NCI-H524 (cell line): ENCODE results near the gene UBASH3A.

Source experiments
- DNase-seq, 2 experiments: peaks; one replicate each; lab custom pipeline; 2025; lab: John Stamatoyannopoulos, UW

UBASH3A gene

GRCh38 chr21:42430521-42430920 lies 26.8 kb downstream of the UBASH3A start:
- no peak for DNase-seq

GRCh38 chr21:42431196-42431595 lies 27.5 kb downstream of the UBASH3A start:
- no peak for DNase-seq

- no peak for DNase-seq
Measured at GRCh38 chr21:42432695-42433094, 29.0 kb downstream of the UBASH3A start.

- no peak for DNase-seq
Measured at GRCh38 chr21:42433946-42434551, 30.3 kb downstream of the UBASH3A start.

GRCh38 chr21:42434884-42435283 lies 31.2 kb downstream of the UBASH3A start:
- no peak for DNase-seq

- no peak for DNase-seq
Measured at GRCh38 chr21:42435401-42435800, 31.7 kb downstream of the UBASH3A start.

GRCh38 chr21:42435833-42436232 lies 32.1 kb downstream of the UBASH3A start:
- DNase-seq = no peak

GRCh38 chr21:42436914-42437313 lies 33.2 kb downstream of the UBASH3A start:
- DNase-seq = no peak

GRCh38 chr21:42437786-42438185 lies 34.1 kb downstream of the UBASH3A start:
- no peak for DNase-seq

- DNase-seq = no peak
Measured at GRCh38 chr21:42438316-42439205, 34.9 kb downstream of the UBASH3A start.

- no peak for DNase-seq
Measured at GRCh38 chr21:42439284-42440186, 35.8 kb downstream of the UBASH3A start.

GRCh38 chr21:42440187-42440792 lies 36.6 kb downstream of the UBASH3A start:
- no peak for DNase-seq

GRCh38 chr21:42441963-42442362 lies 38.3 kb downstream of the UBASH3A start:
- DNase-seq = no peak

- no peak for DNase-seq
Measured at GRCh38 chr21:42443181-42443785, 39.6 kb downstream of the UBASH3A start.

- DNase-seq = no peak
Measured at GRCh38 chr21:42443876-42444744, 40.4 kb downstream of the UBASH3A start.

- DNase-seq = no peak
Measured at GRCh38 chr21:42444745-42445059, 41.0 kb downstream of the UBASH3A start.

- DNase-seq = no peak
Measured at GRCh38 chr21:42445311-42445710, 41.6 kb downstream of the UBASH3A start.

GRCh38 chr21:42446531-42446930 lies 42.8 kb downstream of the UBASH3A start:
- DNase-seq = no peak

GRCh38 chr21:42447182-42447581 lies 43.5 kb downstream of the UBASH3A start:
- no peak for DNase-seq

GRCh38 chr21:42447732-42448131 lies 44.0 kb downstream of the UBASH3A start:
- no peak for DNase-seq

GRCh38 chr21:42448686-42449085 lies 45.0 kb downstream of the UBASH3A start:
- no peak for DNase-seq
